ENCODE data around the gene RPTOR. TPM values are rescaled to one million over a fixed set of nuclear protein-coding genes. Genes with fewer than 3 reads are reported as not detected.

RPTOR gene
- total and polyA plus RNA-seq, 2 donors (not counting 3 experiments of a cell fraction or from before 2014, with no cell fraction given) = 10.7 to 41.8 TPM

GRCh38 chr17:80766290-80766855, 221.7 kb downstream of the RPTOR start:
- FAIRE-seq (no peak), DNase-seq (ENCODE audit: low read depth, low spot score) (no peak)
- no peaks in the 10 kb centered on the region for H3K36me3 ChIP-seq (ENCODE audit: control insufficient read depth in 2 of 2, extremely low read depth in 1 of 2, insufficient read depth in 2 of 2, low read length in 2 of 2)
- no TSS peak for BruUV-seq (replicated peaks)
- H3K4me3 ChIP-seq (replicated peaks in 1 of 3; ENCODE audit: insufficient read depth in 1 of 3, low read depth in 1 of 3, low read length in 3 of 3) = no peak overlapping the region
- H2AFZ ChIP-seq (ENCODE audit: low read depth, low read length) = no peak overlapping the region
- POLR2A ChIA-PET = no interaction called here
- H3K4me2 ChIP-seq (ENCODE audit: insufficient read depth, low read length) = no peak overlapping the region
- intact Hi-C loops (cut with micrococcal nuclease) = loop anchor here (10.0 kb wide), 1 partner anchor 342 kb away; no protein-coding TSS in a partner anchor
- H3K27ac ChIP-seq (ENCODE audit: insufficient read depth, low read depth, low read length) = no peak overlapping the region
- no peaks in the 10 kb centered on the region for H3K9me1 ChIP-seq (replicated peaks; ENCODE audit: control insufficient read depth, extremely low read depth, insufficient read depth, low read length)
- H3K79me2 ChIP-seq (ENCODE audit: control insufficient read depth, insufficient read depth, low read length) = no peaks in the 10 kb centered on the region
- peaks cover 27% of the 10 kb centered on the region for H3K4me1 ChIP-seq (ENCODE audit: control insufficient read depth, extremely low read depth, insufficient read depth, low read length)
- CTCF ChIA-PET = interaction anchor here (1.5 kb wide), 1 partner anchor 9 kb away, joined by 6 read pairs; no protein-coding TSS in a partner anchor
- dilution Hi-C loops (cut with MboI; ENCODE audit: extremely low pct_ligation_motif_present, low sequenced_read_pairs) = no loop called here
- H3K27me3 ChIP-seq (ENCODE audit: control insufficient read depth in 2 of 2, insufficient read depth in 2 of 2, low read length in 2 of 2) = no peaks in the 10 kb centered on the region
- H3K9ac ChIP-seq (replicated peaks; ENCODE audit: extremely low read depth, insufficient read depth, low read length) = no peak overlapping the region
- TF ChIP-seq, protein P1, sequence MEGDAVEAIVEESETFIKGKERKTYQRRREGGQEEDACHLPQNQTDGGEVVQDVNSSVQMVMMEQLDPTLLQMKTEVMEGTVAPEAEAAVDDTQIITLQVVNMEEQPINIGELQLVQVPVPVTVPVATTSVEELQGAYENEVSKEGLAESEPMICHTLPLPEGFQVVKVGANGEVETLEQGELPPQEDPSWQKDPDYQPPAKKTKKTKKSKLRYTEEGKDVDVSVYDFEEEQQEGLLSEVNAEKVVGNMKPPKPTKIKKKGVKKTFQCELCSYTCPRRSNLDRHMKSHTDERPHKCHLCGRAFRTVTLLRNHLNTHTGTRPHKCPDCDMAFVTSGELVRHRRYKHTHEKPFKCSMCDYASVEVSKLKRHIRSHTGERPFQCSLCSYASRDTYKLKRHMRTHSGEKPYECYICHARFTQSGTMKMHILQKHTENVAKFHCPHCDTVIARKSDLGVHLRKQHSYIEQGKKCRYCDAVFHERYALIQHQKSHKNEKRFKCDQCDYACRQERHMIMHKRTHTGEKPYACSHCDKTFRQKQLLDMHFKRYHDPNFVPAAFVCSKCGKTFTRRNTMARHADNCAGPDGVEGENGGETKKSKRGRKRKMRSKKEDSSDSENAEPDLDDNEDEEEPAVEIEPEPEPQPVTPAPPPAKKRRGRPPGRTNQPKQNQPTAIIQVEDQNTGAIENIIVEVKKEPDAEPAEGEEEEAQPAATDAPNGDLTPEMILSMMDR (IDR thresholded peaks at IDR 0.05; ENCODE audit: extremely low read depth in 1 of 2, insufficient read depth in 1 of 2, low read depth in 1 of 2, low read length in 2 of 2) = no peak
- no peak for TF ChIP-seq MYC (IDR thresholded peaks at IDR 0.05; ENCODE audit: low read depth, low read length)
- no peaks in the 10 kb centered on the region for H3K9me3 ChIP-seq (replicated peaks; ENCODE audit: control insufficient read depth, insufficient read depth, low read length)
- no peaks in the 10 kb centered on the region for H4K20me1 ChIP-seq (replicated peaks; ENCODE audit: control insufficient read depth, extremely low read depth, insufficient read depth, low read length)

DNA sequence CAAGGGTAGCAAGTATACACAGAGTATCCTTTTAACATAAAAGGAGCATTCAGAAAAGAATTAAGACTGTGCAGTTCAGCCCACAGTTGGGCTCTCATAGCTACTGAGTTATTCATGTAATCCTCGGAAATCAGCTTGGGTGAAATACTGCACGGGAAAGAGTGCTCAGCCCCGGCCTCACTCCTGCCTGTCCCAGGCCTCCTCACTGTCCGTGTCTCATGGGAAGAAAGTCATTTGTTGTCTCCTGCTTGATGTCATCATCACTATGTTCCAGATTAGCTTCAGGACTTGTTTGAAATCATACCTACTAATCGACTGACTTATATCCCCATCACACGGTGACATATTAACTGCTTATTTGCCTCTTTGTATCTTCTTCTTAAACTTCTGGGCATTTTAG, 223.8 kb downstream of the RPTOR start:
- BruUV-seq (replicated peaks) = no TSS peak
- dilution Hi-C loops (cut with MboI; ENCODE audit: extremely low pct_ligation_motif_present, low sequenced_read_pairs) = no loop called here

More for the DNA sequence above, 223.8 kb downstream of the RPTOR start:
- no peaks in the 10 kb centered on the region for H3K9me3 ChIP-seq (replicated peaks; ENCODE audit: control insufficient read depth, insufficient read depth, low read length)
- H3K79me2 ChIP-seq (ENCODE audit: control insufficient read depth, insufficient read depth, low read length) = no peaks in the 10 kb centered on the region
- H3K9me1 ChIP-seq (replicated peaks; ENCODE audit: control insufficient read depth, extremely low read depth, insufficient read depth, low read length) = no peaks in the 10 kb centered on the region
- no peak for TF ChIP-seq MYC (IDR thresholded peaks at IDR 0.05; ENCODE audit: low read depth, low read length)
- TF ChIP-seq JUN (IDR thresholded peaks at IDR 0.05; ENCODE audit: borderline replicate concordance, insufficient read depth, insufficient read length, low read depth) = no peak
- TF ChIP-seq POLR2AphosphoS5 (IDR thresholded peaks at IDR 0.05; ENCODE audit: insufficient read depth, low read depth, low read length) = no peak
- TF ChIP-seq FOS (IDR thresholded peaks at IDR 0.05; ENCODE audit: borderline replicate concordance, insufficient read depth, low read length) = no peak
- TF ChIP-seq POLR2A (IDR thresholded peaks at IDR 0.05; ENCODE audit: low read depth, low read length) = no peak
- no peak for TF ChIP-seq MAX (IDR thresholded peaks at IDR 0.05; ENCODE audit: insufficient read depth, insufficient read length)
- TF ChIP-seq GATA2 (IDR thresholded peaks at IDR 0.05; ENCODE audit: insufficient read depth, insufficient read length, low read depth, low read length) = no peak
- no peak for TF ChIP-seq EZH2 (IDR thresholded peaks at IDR 0.05; ENCODE audit: borderline replicate concordance, low read depth, low read length, severe bottlenecking)
- TF ChIP-seq, protein P1 (IDR thresholded peaks at IDR 0.05; ENCODE audit: extremely low read depth in 1 of 2, insufficient read depth in 1 of 2, low read depth in 1 of 2, low read length in 2 of 2) = no peak
- POLR2A ChIA-PET = no interaction called here
- FAIRE-seq (no peak), DNase-seq (ENCODE audit: low read depth, low spot score) (no peak)
- no peaks in the 10 kb centered on the region for H4K20me1 ChIP-seq (replicated peaks; ENCODE audit: control insufficient read depth, extremely low read depth, insufficient read depth, low read length)
- no peak overlapping the region for H2AFZ ChIP-seq (ENCODE audit: low read depth, low read length)
- no peaks in the 10 kb centered on the region for H3K27me3 ChIP-seq (ENCODE audit: control insufficient read depth in 2 of 2, insufficient read depth in 2 of 2, low read length in 2 of 2)
- H3K4me2 ChIP-seq (ENCODE audit: insufficient read depth, low read length) = no peak overlapping the region
- H3K4me1 ChIP-seq (ENCODE audit: control insufficient read depth, extremely low read depth, insufficient read depth, low read length) = peaks cover 10% of the 10 kb centered on the region
- no peak overlapping the region for H3K9ac ChIP-seq (replicated peaks; ENCODE audit: extremely low read depth, insufficient read depth, low read length)
- intact Hi-C loops (cut with micrococcal nuclease) = loop anchor here (10.0 kb wide), 1 partner anchor 344 kb away; no protein-coding TSS in a partner anchor
- CTCF ChIA-PET = interaction anchor here (1.4 kb wide), 1 partner anchor 9 kb away, joined by 3 read pairs; no protein-coding TSS in a partner anchor
- H3K27ac ChIP-seq (ENCODE audit: insufficient read depth, low read depth, low read length) = no peak overlapping the region
- H3K4me3 ChIP-seq (replicated peaks in 1 of 3; ENCODE audit: insufficient read depth in 1 of 3, low read depth in 1 of 3, low read length in 3 of 3) = no peak overlapping the region
- H3K36me3 ChIP-seq (ENCODE audit: control insufficient read depth in 2 of 2, extremely low read depth in 1 of 2, insufficient read depth in 2 of 2, low read length in 2 of 2) = no peaks in the 10 kb centered on the region

Data from endothelial cell of umbilical vein (primary cell).